Activated CD4-positive, CD25-positive, alpha-beta regulatory T cell treated with anti-CD3 and anti-CD28 coated beads, Interleukin-2, amount 50 U/mL, for 16 hours (primary cell): ENCODE results near the gene RTL5.
A peak's percentile ranks its signal among the peaks of the same experiment; 100 is the strongest.

ENCODE experiments used
- DNase-seq: peaks from one replicate; pipeline ENCODE4 v3.0.0-alpha.2; 2020; ENCODE audit warnings: low read depth, low spot score

The RTL5 gene

DNA sequence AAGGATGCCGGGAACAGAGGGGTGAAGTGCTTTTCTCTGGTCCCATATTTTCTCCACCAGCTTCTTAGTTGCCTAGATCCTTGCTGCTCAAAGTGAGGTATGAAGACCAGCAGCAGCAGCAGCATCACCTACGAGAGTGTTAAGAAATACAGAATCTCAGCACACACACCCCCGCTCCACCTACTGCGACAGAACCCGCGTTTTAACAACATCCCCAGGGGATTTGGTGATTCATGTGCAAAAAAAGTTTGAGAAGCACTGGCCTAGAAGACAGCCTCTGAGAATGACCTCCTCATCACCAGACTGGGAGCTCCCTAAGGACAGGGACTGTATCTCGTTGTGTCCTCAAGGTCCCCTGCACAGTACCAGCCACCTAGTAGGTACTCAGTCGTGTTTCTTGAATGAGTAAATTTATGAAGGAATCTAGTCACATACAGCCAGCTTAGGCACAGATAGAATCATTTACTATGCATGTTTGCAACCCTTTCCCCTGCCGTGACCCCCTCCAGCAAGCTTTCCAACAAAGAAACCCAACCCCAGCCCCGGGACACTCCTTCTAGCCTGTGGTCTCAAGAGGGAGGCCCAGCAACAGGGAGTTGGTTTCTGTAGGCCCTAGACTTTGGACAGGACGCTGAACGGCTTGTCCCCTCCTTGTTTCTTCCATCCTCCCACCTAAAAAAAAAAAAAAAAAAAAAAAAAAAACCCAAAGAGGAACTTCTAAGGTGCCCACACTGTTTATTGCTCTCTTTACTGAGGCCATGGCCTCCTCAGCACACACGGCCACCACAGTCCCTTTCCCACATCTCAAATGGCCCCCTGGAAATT is 21.5 kb downstream of the RTL5 start:
- DNase-seq, result no peak

DNA sequence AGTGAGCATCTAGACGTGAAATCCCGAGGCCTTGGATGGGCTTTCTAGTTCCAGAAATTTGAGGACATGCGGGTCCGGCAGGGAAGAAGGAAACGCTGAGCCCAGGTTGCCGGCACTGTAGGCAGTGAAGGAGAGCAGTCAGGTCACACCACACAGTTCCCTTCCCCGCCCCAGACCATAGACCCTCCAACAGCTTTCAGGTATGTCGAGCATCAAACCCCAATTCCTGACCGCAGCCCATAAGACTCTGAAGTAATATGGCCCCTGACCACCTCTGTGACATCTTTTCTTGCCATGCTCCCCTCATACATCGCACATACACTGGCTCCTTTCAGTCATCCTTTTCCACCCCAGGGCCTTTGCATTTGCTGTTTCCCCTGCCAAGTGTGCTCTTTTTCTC is 23.0 kb downstream of the RTL5 start:
- no peak for DNase-seq

DNA sequence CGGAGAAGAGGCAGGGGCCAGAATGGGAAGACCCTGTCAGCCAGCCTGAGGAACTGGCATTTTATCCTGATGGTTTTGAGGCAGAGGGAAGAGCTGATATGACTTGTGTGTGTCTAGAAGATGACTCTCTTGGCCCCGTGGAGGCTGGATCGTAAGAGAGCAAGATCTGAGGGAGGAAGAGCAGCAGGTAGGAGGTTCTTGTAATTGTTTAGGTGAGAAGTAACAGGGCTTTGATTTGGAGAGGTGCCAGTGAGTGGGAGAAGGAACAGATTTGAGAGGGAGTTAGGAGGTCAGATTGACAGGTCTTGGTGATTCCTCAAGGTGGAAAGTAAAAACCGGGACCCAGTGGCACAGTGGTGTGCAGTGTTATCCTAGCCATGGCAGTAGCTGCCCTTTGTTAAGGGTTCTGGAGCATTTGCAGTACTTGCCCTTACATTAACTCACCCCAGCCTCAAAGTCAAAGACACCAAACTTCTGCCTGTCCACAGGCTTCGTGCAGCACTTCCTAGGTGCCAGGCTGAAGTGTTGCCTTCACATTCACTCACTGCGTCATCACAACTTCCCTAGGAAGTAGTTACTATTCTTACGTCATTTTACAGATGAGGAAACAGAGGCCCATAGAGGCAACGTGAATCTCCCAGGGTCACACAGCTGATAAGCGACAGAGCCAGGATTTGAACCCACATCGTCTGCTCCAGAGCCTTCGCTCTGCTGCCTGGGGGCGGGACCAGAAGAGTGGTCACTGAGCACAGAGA is 23.7 kb downstream of the RTL5 start:
- DNase-seq, result no peak

DNA sequence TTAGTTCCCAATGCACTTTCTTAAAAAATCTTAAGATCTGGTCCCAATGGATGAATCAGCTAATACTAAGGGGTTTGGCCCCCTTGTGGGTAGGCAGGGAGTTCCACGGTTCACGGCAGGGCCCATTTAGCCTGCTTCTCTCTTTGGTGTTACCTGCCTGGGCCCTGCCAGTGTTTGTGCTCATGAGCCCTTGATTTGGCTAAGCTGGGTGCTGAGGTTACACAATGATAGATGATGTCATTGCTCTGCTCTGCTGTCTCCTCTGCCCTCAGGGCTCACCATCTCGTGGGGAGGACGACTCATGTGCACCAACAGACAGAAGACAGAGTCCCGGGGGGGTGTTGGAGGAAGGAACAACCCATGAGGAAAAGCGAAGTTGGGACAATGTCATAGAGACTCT is 24.4 kb downstream of the RTL5 start:
- DNase-seq, result no peak

DNA sequence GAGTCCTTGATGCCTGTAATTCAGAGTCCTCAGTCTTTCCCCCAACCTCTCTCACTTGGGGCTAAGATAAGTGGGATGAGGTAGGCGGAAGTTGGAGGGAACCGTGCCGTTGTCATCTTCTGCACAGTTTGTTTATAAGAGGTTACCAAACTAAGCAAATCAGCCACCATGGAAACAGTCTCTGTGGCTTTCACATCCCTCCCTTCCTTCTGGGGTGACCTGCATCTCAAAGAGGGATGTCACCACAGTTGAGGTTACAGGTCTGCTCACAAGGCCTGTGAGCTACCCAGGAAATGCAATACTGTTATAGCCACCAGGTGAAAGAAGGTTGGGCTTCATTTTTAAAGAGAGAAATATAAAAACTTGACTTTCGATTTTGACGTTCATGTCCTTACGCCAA is 26.3 kb downstream of the RTL5 start:
- DNase-seq, result peak; percentile 12

DNA sequence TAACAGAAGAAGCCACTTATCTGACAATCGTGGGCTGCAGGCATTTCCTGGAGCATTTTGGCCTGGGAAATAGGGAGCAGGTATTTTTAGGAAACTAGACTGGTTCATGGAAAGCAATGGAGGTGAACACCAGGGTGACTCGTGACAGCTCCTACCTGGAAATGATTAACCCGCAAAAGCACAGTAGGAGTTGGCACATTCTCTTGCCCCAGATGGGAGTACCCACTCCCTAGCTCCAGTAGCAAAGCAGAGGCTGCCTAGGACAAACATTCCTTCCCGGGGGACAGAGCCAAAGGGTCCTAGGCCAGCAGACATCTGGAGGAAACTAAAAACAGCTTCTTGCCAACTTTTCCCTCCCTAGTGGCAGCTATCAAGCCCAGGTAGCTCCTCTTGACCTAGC is 29.0 kb downstream of the RTL5 start:
- DNase-seq, result no peak

DNA sequence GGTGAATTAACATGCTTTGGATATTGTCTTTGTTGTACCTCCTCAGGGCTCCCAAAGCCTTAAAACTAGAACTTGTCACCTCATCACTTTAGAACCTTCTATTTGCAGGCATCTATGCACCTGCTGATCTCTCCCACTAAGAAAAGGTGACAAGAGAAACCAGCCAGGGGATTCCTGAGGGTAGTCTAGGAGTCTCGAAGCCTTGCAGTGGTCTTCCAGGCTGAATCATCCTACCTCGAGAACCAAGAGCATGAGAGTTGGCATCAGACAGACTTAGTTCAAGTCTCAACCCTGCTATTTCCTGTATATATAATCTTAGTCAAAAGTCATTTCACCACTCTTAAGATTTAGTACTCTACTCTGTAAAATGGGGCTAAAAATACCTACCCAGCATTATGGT is 29.6 kb downstream of the RTL5 start:
- DNase-seq, result no peak

DNA sequence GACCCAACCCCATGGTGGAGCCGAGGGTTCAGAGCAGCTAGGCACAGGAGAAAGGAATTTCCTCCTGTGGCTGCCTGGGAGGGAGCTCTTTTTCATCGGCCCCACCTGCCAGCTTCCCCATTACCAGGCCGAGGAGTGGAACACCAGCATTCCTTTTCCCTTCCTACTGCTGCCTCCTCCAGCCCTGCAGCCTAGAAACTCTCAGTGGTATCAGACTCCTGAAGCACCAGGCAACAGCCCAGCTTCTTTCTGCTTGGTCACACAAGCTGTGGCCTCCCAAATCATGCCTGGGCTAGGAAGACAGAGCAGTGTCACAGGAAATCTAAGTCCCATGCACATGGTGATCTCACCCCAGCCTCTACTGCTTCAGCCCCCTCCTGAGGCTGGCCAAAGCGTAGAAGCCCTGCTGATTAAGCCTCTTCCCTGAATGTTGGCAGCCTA is 30.1 kb downstream of the RTL5 start:
- no peak for DNase-seq

DNA sequence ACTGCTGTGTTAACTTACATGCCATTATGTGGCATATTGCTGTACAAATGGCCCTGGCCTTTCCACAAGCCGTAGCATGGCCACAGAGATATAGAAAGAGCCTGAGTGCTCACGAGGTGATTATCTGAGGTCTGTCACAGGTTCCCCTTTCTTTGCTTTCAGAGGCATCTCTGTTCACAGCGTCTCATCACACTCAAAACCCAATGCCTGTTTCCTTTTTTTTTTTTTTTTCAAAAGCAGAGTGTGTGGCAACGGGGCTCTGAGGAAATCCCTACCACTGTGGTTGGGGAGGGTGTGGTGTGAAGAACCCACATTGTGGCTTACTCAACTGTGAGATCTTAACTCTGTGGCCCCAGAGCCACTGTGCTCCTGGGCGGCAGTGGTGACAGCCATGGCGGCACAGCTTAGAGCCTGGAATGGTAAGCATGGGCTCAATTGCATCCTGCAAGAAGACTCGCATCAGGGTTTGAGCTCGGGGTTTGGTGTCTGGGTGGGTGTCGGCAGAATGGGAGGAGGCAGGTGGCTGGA is 30.8 kb downstream of the RTL5 start:
- DNase-seq, result peak; percentile 17

DNA sequence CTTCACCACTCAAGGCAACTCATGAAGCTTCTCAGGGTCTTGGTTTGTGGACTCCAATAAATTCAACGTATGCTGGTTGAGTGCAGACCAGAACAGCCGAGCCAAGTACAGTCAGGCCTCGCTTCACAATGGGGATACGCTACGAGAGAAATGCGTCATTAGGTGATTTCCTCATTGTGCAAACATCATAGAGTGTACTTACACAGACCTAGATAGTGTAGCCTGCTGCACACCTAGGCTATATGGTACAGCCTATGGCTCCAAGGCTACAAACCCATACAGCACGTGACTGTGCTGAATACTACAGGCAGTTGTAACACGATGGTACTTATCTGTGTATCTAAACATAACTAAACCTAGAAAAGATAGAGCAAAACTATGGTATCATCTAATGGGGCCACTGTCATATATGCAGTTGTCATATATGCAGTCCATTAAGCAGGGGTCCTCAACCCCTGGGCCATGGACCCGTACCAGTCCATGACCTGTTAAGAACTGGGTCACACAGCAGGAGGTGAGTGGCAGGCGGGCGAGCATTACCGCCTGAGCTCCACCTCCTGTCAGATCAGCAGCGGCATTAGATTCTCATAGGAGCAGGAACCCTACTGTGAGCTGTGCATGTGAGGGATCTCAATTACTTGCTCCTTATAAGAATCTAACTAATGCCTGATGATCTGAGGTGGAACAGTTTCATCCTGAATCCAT is 31.5 kb downstream of the RTL5 start:
- DNase-seq, result no peak

DNA sequence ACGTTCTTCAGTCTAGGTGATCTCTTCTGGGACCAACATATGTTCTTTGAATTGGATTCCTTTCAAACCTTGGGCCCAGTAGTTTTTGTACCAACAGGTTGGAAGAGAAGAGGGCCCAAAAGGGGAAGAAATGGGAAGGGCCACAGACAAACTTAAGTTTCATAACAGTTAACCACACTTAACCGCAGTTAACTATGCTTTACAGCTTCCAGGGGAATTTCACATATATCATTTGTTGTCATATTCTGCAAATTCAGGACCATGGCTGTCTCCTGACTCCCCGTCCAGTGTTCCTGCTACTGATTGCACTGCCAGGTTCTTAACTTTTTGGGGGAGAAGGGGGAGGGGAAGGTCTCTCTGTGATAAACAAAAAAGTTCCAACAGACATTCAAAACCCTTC is 34.6 kb downstream of the RTL5 start:
- DNase-seq, result no peak

DNA sequence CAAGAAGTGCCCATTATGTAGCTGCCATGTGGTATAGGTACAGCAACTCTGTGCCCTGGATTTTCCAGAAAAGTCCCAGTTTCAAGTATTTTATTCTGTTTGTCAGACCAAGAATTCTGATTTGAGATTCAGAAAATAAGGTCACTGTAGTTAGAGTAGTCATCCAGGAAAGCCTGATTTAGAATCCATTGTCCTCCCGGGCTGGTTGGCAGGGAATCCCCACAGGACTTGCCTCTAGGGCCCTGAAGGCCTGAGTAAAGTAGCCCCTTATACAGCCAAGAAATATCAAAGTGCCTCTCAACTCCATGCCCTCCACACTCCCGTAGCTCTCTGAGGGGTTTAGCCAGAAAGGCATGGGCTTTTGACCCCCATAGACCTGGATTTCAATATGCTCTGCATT is 36.3 kb downstream of the RTL5 start:
- no peak for DNase-seq

DNA sequence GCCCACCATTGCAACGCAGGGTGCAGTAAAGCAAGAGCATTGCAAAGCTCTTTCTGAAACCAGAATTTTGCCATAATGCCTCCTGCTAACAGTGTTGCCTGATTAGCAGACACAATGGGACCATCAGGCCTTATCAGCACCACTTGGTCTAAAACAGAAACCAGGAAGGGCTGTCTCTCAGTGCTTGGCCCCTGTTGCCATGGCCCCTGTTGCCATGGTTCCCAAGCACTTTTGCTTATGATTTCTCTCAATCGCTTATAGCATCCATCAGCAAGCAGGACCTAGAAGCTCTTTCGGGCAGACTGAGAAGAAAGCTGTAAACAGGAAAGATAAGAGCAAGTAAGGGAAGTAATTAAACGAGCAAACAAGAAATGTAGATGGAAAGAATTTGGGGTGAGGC is 36.8 kb downstream of the RTL5 start:
- DNase-seq, result peak; percentile 17

DNA sequence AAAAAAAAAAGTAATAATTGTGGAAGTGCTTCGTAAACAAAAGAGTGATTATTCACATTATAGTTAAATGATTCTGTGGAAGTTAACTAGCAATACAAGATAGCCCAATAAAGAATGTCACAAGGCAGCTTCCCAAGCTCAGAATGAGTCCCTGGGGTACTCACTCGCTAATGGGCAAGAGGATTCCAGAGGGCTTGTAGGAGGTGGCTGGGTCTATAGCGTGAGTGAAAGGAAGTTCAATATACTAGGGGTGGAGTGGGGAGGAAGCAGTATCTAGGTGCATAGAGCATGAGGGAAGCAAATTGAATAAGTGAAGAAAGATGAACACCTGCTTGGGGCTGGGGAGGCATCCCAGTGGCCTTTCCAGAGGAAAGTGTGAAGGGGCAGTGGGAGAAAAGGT is 42.5 kb downstream of the RTL5 start:
- no peak for DNase-seq

DNA sequence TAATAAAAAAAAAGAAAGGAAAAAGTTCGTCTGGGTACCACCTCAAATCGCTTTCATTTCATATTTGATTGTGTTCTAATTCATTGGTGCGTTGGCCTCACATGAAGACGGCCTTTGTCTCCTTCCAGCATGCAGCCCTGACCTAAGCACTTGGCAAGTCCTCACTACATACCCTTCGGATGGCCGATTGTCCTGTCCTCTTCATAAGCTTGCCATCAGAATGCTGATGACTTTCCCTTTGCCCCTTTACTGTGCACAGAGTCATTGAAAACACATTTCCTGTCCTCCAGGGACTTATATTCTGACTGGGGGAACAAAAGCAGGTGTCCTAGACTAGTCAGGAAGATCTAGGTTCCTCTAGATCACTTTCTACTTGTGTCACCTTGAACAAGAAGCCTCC is 43.0 kb downstream of the RTL5 start:
- no peak for DNase-seq

DNA sequence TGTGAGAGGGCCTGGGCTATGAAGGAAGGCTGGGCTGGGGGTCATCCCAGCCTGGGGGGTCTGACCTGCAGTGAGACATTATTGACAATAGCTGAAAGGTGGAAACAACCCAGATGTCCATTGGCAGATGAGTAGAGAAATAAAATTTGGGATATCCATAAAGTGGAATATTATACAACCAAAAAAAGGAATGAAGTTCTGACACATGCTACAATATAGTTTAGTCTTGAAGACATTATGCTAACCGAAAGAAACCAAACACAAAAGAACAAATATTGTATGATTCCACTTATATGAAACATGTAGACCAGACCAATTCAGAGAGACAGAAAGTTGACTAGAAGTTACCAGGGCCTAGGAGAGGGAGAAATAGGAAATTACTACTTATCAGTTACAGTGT is 44.7 kb downstream of the RTL5 start:
- DNase-seq, result no peak

DNA sequence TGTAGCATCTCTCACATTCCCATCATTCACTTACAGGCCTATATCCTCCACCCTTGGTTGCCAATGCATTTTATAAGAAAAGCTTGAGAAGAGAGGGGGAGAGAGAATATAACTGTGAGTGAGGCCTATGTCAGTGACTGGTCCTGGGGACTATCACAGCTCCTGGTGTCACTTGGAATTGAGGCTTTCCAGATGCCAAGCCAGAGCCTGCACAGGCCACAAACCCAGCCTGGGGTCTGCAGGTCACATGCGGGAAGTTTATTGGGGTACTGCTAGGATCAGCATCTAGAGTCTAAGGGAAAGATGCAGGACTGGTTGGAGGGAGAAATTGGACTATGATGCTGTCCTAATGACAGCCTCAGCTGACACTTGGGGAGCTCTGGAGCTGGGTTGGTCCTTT is 47.6 kb downstream of the RTL5 start:
- no peak for DNase-seq

DNA sequence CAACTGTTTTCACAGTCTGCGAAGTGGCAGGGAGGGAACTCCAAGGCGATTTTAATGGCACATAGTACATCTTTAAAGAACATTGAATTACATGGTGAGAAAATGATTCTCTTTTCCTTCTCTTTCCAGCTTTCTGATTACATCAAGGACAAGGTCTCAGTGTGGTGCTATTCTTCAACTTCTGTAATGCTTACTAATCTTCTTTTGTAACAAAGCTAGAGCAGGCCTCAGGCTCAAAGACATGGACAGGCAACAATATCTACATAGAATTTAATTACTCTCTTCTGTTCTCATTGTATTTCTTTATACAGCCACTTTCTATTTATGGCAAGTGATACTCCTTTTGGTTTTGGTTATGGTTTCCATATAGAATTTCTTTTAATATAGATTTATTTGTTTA is 48.4 kb downstream of the RTL5 start:
- no peak for DNase-seq

DNA sequence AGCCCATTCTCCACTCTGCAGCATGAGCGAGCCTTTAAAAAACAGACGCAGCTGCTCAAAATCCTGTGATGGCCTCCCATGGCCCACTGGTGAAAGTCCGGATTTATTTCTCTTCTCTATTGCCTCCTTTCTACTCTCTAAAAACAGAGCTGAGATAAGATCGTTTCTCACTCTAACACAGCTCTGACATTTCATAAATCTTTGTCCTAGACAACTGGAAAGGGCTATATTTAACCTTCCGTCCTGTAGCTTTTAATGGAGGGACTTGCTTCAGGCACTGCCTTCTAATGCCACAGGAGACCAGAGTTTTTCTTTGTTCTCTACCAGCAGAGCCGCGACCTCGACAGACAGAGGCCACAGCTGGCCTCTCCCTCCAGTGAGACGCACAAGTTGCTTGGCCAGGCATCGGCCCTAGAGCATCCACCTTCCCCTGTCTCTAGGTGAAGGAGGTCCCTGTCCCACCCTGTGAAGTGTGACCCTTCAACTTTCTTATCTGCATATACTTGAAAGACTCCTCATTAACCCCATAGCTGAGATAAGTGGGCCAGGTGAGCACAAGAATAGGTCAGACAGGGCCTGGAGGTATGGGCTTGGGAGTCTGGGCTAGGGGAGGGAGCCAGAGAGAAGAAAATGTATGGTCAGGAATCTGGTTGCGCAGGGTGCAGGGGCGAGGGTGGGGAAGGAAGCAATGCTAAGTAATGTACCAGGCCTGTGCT is 50.0 kb downstream of the RTL5 start:
- DNase-seq, result no peak

DNA sequence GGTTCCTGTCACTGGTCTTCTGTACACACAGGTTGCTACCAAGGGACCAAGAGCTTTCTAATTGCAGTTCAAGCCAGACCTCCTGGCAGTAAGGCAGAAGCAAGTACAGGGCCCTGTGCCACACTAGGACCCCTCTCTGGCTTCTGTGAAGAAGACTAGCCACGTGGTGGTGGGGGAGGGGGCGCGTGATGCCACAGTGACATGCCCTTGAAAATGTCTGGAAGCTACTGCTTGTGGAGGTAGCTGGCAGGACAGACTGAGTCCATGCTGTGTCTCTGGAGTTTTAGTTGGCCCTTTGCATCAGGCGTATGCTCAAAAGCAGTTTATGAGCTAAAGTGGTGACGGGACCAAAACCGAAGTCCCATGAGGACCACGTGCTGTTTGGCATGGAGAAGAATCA is 50.9 kb downstream of the RTL5 start:
- DNase-seq, result no peak

DNA sequence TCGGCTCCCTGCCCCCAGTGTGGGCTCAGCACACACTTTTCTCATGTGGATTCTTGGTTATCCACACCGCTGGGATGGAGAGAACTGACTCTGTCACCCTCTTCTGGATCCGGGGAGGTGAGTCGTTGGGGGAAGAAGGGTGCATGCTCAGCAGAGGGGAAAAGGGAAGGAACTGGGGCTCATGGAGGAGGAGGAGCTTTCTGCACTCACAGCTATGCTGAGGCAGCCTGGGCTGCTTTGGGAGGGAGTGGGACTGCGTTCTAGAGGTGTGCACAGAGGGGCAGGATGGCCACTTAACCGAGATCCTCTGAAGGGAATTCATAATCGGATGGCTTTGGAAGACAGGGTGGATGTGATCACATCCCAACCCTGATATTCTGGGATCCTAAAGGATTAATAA is 51.6 kb downstream of the RTL5 start:
- no peak for DNase-seq

DNA sequence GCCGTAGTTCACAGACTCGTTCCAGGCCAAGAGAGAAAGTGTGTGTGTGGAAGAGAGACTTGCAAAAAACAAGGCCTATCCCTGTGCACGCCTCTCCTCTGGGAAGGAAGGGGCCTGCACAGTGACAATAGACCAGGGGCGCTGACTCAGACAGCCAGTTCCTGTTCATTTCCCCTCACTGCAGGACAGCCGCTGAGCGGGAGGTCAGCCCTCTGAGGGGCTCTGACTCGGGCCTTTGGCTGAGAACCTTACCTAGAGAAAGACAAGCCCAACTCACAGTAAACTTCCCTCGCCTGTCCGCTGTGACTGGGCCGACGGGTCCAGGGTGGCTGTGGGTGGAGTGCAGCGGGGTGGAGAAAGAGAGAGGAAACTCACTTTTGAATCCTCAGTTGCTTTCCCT is 52.1 kb downstream of the RTL5 start:
- DNase-seq, result no peak
